ENCODE data around the gene WDFY4. TPM values are rescaled to one million over a fixed set of nuclear protein-coding genes. Genes with fewer than 3 reads are reported as not detected.

The WDFY4 gene
- total RNA-seq, 3 donors from 2014 or later = 2.3 to 7.0 (median 5.8) TPM

GRCh38 chr10:48695636-48696534 lies 11.2 kb downstream of the WDFY4 start:
- no peak for DNase-seq (ENCODE audit: low spot score in 2 of 2)
- Histone ChIP-seq H3K9me3 (no peaks in the 10 kb centered on the region), H3K4me3 (no peak overlapping the region), H3K36me3 (no peaks in the 10 kb centered on the region), H3K27me3 (no peaks in the 10 kb centered on the region), H3K27ac (no peak overlapping the region), H3K4me1 (no peaks in the 10 kb centered on the region)
- intact Hi-C loops (cut with DNase I; ENCODE audit: low total_unique reads) = no loop called here
- no peak for TF ChIP-seq POLR2AphosphoS5 (IDR thresholded peaks at IDR 0.05)
- no peak for TF ChIP-seq CTCF (IDR thresholded peaks at IDR 0.05)
- no peak for TF ChIP-seq POLR2A (IDR thresholded peaks at IDR 0.05)

GRCh38 chr10:48696535-48696873 lies 11.8 kb downstream of the WDFY4 start:
- Histone ChIP-seq H3K4me1 (no peaks in the 10 kb centered on the region), H3K36me3 (no peaks in the 10 kb centered on the region), H3K27me3 (no peaks in the 10 kb centered on the region), H3K27ac (no peak overlapping the region), H3K4me3 (no peak overlapping the region), H3K9me3 (no peaks in the 10 kb centered on the region)
- TF ChIP-seq CTCF (IDR thresholded peaks at IDR 0.05) (no peak), POLR2A (IDR thresholded peaks at IDR 0.05) (no peak), POLR2AphosphoS5 (IDR thresholded peaks at IDR 0.05) (no peak)
- intact Hi-C loops (cut with DNase I; ENCODE audit: low total_unique reads) = no loop called here
- no peak for DNase-seq (ENCODE audit: low spot score in 2 of 2)

- TF ChIP-seq POLR2AphosphoS5 (IDR thresholded peaks at IDR 0.05) = no peak
- no peak for TF ChIP-seq POLR2A (IDR thresholded peaks at IDR 0.05)
- TF ChIP-seq CTCF (IDR thresholded peaks at IDR 0.05) = no peak
- no peak overlapping the region for H3K4me3 ChIP-seq
- intact Hi-C loops (cut with DNase I; ENCODE audit: low total_unique reads) = no loop called here
- no peak overlapping the region for H3K27ac ChIP-seq
- DNase-seq (ENCODE audit: low spot score in 2 of 2) = no peak
- H3K9me3 ChIP-seq = no peaks in the 10 kb centered on the region
- no peaks in the 10 kb centered on the region for H3K4me1 ChIP-seq
- H3K36me3 ChIP-seq = no peaks in the 10 kb centered on the region
- no peaks in the 10 kb centered on the region for H3K27me3 ChIP-seq
These were observed 12.4 kb downstream of the WDFY4 start for GRCh38 chr10:48697091-48697490.

GRCh38 chr10:48697821-48698764 lies 13.4 kb downstream of the WDFY4 start:
- DNase-seq (ENCODE audit: low spot score in 2 of 2) = no peak
- Histone ChIP-seq H3K27ac (no peak overlapping the region), H3K4me1 (no peaks in the 10 kb centered on the region), H3K9me3 (no peaks in the 10 kb centered on the region), H3K4me3 (no peak overlapping the region), H3K36me3 (no peaks in the 10 kb centered on the region), H3K27me3 (no peaks in the 10 kb centered on the region)
- TF ChIP-seq CTCF (IDR thresholded peaks at IDR 0.05) = no peak
- no peak for TF ChIP-seq POLR2AphosphoS5 (IDR thresholded peaks at IDR 0.05)
- TF ChIP-seq POLR2A (IDR thresholded peaks at IDR 0.05) = no peak
- intact Hi-C loops (cut with DNase I; ENCODE audit: low total_unique reads) = no loop called here

All from breast epithelium (tissue), 4 donors.